Measurements from ENCODE around the gene ITGA11.

DNA sequence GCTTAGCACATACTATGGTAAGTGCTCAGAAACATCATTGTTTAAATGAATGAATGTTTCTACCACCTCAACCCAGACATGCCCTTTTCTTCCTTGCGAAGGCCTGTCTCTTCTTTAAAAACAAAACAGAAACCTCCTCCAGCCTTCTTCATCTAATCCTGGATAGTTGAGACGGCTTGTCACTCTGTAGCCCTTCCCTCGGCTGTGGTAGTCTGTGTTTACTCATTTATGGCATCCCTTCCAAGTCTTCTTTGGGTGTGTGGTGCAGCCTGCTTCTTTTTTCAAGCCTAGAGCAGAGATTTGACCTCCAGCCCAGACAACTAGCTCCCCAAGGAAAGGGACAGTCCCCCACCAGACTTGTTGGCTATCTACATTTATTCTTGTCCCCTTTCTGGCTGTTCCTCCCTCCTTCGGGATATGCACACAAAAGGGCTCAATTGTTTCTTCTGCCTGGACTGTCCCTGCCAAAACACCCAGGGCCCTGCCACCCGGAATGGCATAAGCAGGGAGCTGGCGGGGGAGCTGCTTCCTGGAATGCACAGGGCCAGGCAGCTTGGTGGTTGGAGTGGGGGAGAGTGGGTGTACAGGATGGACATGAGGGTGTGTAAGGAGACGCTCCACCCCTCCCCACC is 67.8 kb downstream of the ITGA11 start:
- no peak for TF ChIP-seq RFX5 (IDR thresholded peaks at IDR 0.05; ENCODE audit: low read depth, low read length)
- TF ChIP-seq KAT2B (IDR thresholded peaks at IDR 0.05; ENCODE audit: borderline replicate concordance, low read depth, low read length): no peak
- TF ChIP-seq RAD21 (CRISPR knock-in tag; IDR thresholded peaks at IDR 0.05): no peak
